ENCODE measurements around the gene ZNF107.
"Not testable (repeated sequence)": the region's sequence is repeated elsewhere in the genome, so short reads cannot be mapped to it uniquely, and the experiment has no call there.

The ZNF107 gene

GRCh38 chr7:64733550-64734240 lies 67.8 kb downstream of the ZNF107 start:
- DNase-seq (ENCODE audit: low read depth): no peak

GRCh38 chr7:64736575-64736974 lies 70.6 kb downstream of the ZNF107 start:
- no peak for DNase-seq (ENCODE audit: low read depth)

- DNase-seq (ENCODE audit: low read depth): not testable (repeated sequence)
These were observed 72.5 kb downstream of the ZNF107 start for GRCh38 chr7:64738403-64738802.

GRCh38 chr7:64738953-64739352 lies 73.0 kb downstream of the ZNF107 start:
- DNase-seq (ENCODE audit: low read depth): not testable (repeated sequence)

GRCh38 chr7:64744680-64745079 lies 78.7 kb downstream of the ZNF107 start:
- no peak for DNase-seq (ENCODE audit: low read depth)

GRCh38 chr7:64747802-64748201 lies 81.9 kb downstream of the ZNF107 start:
- no peak for DNase-seq (ENCODE audit: low read depth)

- no peak for DNase-seq (ENCODE audit: low read depth)
These were observed 87.1 kb downstream of the ZNF107 start for GRCh38 chr7:64753032-64753431.

GRCh38 chr7:64755865-64756264 lies 89.9 kb downstream of the ZNF107 start:
- DNase-seq (ENCODE audit: low read depth): no peak

GRCh38 chr7:64758151-64758550 lies 92.2 kb downstream of the ZNF107 start:
- DNase-seq (ENCODE audit: low read depth): no peak

Data from stromal cell of bone marrow (primary cell).